ENCODE results near the gene HGD. TPM values are rescaled to one million over a fixed set of nuclear protein-coding genes. Genes with fewer than 3 reads are reported as not detected.

HGD gene
- total RNA-seq, 1 experiment from 2014 or later: 0.59 TPM

DNA sequence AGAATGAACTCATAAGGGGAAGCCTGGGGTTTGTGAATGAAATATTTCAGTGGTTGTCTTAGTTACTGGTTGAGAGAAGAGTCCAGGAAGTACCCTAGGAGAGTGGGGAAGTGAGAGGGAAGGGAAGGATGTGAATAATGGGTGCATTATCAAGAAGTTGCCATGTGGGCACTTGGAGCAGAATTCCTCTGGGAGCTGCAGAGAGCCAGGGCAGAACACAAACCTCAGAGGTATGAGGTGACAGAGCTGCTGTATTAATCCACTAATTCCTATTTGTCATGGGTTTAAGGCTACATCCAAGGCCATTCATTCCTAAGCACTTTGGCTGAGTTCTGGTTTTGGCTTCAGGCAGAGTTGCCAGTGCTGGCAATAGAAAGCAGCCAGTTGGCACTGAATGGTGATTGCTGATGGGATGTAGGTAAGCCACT, 56.9 kb downstream of the HGD start:
- H3K79me2 ChIP-seq (ENCODE audit: insufficient read depth, low read length): no peaks in the 10 kb centered on the region
- H3K27ac ChIP-seq (ENCODE audit: low read depth, low read length): no peak overlapping the region
- DNase-seq (ENCODE audit: low read depth, low spot score): no peak
- ATAC-seq: no peak
- intact Hi-C loops (cut with micrococcal nuclease): no loop called here
- no peak overlapping the region for H3K4me2 ChIP-seq (ENCODE audit: low read length)
- H3K27me3 ChIP-seq (ENCODE audit: insufficient read depth, low read length): no peaks in the 10 kb centered on the region
- RAD21 ChIA-PET (ENCODE audit: low non-redundant PET in 1 of 2, low total read pairs in 2 of 2, uncharacterized antibody in 2 of 2, unreplicated experiment in 2 of 2): no interaction called here
- peak overlapping the region; percentile 83 for H2AFZ ChIP-seq (ENCODE audit: low read depth, low read length, poor library complexity, severe bottlenecking)
- BruUV-seq (replicated peaks): no TSS peak
- H3K9ac ChIP-seq (ENCODE audit: low read length): no peak overlapping the region
- no peaks in the 10 kb centered on the region for H4K20me1 ChIP-seq (ENCODE audit: insufficient read depth)
- peaks cover 13 to 29% of the 10 kb centered on the region in 2 experiments for H3K4me1 ChIP-seq (ENCODE audit: control insufficient read depth in 1 of 2, insufficient read depth in 2 of 2, low read length in 2 of 2)
- TF ChIP-seq EZH2 (IDR thresholded peaks at IDR 0.05): no peak
- no peak for TF ChIP-seq EZH2phosphoT487 (IDR thresholded peaks at IDR 0.05; ENCODE audit: borderline replicate concordance)
- TF ChIP-seq JUND (IDR thresholded peaks at IDR 0.05): no peak
- TF ChIP-seq, protein P1, sequence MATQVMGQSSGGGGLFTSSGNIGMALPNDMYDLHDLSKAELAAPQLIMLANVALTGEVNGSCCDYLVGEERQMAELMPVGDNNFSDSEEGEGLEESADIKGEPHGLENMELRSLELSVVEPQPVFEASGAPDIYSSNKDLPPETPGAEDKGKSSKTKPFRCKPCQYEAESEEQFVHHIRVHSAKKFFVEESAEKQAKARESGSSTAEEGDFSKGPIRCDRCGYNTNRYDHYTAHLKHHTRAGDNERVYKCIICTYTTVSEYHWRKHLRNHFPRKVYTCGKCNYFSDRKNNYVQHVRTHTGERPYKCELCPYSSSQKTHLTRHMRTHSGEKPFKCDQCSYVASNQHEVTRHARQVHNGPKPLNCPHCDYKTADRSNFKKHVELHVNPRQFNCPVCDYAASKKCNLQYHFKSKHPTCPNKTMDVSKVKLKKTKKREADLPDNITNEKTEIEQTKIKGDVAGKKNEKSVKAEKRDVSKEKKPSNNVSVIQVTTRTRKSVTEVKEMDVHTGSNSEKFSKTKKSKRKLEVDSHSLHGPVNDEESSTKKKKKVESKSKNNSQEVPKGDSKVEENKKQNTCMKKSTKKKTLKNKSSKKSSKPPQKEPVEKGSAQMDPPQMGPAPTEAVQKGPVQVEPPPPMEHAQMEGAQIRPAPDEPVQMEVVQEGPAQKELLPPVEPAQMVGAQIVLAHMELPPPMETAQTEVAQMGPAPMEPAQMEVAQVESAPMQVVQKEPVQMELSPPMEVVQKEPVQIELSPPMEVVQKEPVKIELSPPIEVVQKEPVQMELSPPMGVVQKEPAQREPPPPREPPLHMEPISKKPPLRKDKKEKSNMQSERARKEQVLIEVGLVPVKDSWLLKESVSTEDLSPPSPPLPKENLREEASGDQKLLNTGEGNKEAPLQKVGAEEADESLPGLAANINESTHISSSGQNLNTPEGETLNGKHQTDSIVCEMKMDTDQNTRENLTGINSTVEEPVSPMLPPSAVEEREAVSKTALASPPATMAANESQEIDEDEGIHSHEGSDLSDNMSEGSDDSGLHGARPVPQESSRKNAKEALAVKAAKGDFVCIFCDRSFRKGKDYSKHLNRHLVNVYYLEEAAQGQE (IDR thresholded peaks at IDR 0.05; ENCODE audit: low read depth): no peak
- TF ChIP-seq, protein P2, sequence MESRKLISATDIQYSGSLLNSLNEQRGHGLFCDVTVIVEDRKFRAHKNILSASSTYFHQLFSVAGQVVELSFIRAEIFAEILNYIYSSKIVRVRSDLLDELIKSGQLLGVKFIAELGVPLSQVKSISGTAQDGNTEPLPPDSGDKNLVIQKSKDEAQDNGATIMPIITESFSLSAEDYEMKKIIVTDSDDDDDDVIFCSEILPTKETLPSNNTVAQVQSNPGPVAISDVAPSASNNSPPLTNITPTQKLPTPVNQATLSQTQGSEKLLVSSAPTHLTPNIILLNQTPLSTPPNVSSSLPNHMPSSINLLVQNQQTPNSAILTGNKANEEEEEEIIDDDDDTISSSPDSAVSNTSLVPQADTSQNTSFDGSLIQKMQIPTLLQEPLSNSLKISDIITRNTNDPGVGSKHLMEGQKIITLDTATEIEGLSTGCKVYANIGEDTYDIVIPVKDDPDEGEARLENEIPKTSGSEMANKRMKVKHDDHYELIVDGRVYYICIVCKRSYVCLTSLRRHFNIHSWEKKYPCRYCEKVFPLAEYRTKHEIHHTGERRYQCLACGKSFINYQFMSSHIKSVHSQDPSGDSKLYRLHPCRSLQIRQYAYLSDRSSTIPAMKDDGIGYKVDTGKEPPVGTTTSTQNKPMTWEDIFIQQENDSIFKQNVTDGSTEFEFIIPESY (IDR thresholded peaks at IDR 0.05; ENCODE audit: extremely low read depth, insufficient replicate concordance, low read length): no peak
- TF ChIP-seq ELF1 (IDR thresholded peaks at IDR 0.05; ENCODE audit: borderline replicate concordance, low read depth): no peak
- TF ChIP-seq, protein P3, sequence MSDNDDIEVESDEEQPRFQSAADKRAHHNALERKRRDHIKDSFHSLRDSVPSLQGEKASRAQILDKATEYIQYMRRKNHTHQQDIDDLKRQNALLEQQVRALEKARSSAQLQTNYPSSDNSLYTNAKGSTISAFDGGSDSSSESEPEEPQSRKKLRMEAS (IDR thresholded peaks at IDR 0.05): no peak
- POLR2A ChIA-PET: no interaction called here
- CTCF ChIA-PET: no interaction called here
- no peak overlapping the region for H3K4me3 ChIP-seq (replicated peaks in 1 of 2; ENCODE audit: low read depth in 1 of 2, low read length in 2 of 2)
- H3K9me3 ChIP-seq (ENCODE audit: control insufficient read depth in 1 of 2, insufficient read depth in 1 of 2, low read depth in 1 of 2, low read length in 2 of 2): no peaks in the 10 kb centered on the region
- H3K36me3 ChIP-seq (ENCODE audit: control insufficient read depth in 1 of 2, insufficient read depth in 2 of 2, low read length in 2 of 2): no peaks in the 10 kb centered on the region
- H3K9me2 ChIP-seq (ENCODE audit: insufficient read depth): no peaks in the 10 kb centered on the region
